Activated CD4-positive, alpha-beta T cell treated with anti-CD3 and anti-CD28 coated beads, Interleukin-2, Interleukin-4, amounts not matched to agents 100 ng/mL and 50 ng/mL, durations not matched to agents 16 hours and 8 hours (primary cell): ENCODE measurements around the gene PROSER2.

Experiments
- DNase-seq: peaks from one replicate; pipeline ENCODE4 v3.0.0-alpha.2; 2020; ENCODE audit warnings: low spot score

The PROSER2 gene

GRCh38 chr10:11804336-11804735 lies 18.8 kb upstream of the PROSER2 start:
- no peak for DNase-seq

GRCh38 chr10:11805792-11806191 lies 17.4 kb upstream of the PROSER2 start:
- no peak for DNase-seq

GRCh38 chr10:11806706-11807105 lies 16.4 kb upstream of the PROSER2 start:
- DNase-seq, result no peak

DNA sequence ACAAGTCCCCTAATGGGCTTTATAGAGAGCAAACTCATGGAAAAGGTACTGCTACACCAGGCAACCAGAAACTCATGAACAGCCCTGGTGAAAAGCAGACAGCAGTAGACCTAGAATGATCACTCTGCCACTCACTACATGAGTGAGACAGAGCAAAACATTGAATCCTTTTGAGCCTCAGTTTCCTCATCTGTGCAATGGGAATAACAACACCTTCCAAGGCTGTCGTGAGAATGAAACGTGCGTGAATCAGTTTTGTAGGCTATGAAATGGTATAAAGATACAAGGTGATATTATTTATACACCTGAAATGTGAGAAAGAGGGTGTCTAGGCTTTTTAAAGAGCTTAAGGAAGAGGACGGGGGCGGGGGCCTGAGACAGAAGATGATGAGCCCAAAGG lies 14.3 kb upstream of the PROSER2 start:
- DNase-seq, result no peak

DNA sequence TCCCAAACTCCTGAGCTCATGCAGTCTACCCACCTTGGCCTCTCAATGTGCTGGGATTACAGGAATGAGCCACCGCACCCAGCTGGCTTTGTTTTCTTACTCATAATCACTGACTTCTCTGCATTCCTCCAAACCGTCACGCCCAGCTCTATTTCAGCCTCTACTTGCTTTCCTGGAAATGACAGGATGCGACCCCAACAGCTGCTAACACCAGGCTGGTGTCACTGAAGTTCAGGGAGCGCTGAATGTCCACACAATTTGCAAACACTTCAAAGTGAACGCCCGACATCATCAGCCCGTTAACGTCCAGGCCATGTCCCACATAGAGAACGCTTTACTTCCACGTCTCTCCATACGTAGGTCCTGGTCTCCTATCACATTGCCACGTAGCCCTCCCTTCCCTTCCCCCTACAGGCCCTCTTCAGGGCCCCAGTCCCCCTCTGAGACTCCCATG lies 12.8 kb upstream of the PROSER2 start:
- no peak for DNase-seq

DNA sequence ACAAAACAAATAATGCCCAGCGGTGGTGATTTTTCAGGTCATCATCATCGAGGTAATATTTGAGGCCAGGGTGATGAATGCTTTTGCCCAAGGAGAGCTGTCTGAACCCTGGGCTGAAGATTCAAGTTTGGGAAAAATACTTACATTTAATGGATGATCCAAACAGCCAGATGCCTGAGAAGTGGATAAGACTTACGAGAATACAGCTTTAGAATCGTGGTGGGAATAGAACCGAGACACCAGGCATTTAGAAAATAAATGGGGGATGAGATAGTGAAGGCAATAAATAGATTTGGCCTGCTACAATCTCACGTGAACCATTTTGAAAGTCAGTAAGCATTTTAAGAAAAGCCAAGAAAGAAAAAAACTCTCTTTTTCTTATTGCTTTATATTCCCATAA lies 12.2 kb upstream of the PROSER2 start:
- no peak for DNase-seq

DNA sequence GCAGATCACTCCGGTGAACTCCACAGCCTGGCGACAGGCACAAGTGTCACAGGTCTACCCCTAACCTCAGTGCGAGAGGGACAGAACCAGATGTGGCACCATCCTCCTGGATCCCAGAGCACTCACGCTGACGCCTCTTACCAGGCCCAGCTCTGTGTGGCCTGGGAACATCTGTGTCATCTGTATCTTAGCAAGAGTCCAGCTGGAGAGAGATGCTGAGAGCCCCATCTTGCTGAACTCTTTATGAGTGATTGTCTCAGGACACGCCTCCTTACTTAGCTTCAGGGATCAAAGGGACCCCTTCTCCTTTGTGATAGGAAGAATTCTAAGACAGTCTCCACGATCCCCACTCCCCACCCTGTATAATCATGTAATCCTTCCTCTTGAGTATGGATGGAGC lies 10.0 kb upstream of the PROSER2 start:
- DNase-seq, result no peak

DNA sequence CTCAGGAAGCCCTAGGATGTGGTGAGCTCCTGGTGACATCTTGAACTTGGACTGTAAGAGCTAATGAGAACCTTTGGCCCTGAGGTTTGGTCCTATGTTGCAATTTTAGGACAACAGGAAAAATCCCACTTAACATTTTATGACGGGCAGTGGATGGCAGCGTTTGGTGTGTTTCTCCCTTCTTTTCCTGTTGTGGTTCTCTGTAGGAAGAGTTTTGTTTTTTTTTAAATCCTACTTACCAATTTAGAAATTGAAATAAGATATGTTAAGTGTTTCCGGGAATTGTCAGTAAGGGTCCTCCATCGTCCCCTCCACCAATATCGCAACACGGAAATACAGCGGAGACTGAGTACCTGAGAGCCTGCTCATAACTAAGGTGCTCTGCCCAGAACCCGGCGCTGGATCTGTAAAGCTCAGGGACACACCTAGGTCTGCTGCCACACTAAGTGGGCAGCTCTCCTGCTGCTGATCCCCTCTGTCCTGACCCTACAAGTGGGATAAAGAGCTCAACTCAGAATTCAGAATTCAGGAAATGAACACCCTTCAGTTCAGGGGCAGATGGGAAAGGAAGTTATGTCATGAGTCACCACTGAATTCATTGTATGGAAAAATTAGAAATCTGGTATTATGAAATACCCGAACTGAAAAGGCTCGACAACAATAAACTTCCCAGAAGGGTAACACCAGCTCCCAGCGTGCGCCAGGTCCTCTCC lies 9.1 kb upstream of the PROSER2 start:
- DNase-seq, result no peak

- DNase-seq, result no peak
These were observed 4.1 kb upstream of the PROSER2 start for GRCh38 chr10:11819027-11819426.

- DNase-seq, result no peak
These were observed 965 bp upstream of the PROSER2 start for GRCh38 chr10:11822026-11822756.

DNA sequence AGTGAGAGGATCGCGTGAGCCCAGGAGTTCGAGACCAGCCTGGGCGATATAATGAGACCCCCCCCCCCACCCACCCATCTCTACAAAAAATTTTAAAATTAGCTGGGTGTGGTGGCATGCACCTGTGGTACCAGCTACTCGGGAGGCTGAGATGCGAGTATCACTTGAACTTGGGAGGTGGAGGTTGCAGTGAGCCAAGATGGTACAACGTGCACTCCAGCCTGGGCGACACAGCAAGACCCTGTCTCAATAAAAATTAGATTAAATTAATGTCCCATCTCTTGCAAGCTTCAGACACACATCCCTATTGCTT lies 391 bp upstream of the PROSER2 start:
- DNase-seq, result no peak

DNA sequence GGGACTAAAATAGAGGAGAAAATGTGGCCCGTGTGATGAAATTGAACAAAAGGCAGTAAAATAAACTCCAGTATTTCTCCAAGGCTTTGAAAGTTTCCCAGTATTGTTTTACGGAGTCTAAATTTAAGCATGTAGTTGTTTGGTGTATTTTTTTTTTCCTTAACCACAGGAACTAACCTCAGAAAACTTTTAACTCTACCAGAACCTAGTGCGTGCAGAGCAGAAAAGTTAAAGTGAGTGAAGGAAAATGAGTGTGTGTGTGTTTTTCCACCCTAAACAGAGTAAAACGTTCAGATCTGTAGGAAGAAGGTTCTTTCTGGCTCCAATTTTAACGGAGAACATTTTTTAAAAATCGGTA lies 812 bp downstream of the PROSER2 start:
- no peak for DNase-seq

DNA sequence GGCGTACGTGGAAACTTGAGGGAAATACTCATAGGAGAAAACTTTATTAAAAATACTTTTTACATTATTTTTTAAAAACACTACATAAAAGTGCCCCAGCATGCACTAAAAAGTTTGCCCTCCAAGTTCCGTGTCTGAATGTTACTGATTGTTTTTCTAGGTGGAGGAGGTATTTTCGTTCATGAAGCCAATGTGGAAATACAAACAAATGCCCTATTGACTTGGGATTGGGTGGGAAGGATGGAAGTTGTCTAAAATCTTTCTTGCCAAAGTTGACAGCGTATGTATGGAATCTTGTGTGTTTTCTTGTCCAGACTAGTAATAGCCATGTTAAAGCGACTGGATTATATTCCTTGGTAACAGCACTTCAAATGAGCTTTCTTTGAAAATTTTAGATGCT lies 1.2 kb downstream of the PROSER2 start:
- no peak for DNase-seq

DNA sequence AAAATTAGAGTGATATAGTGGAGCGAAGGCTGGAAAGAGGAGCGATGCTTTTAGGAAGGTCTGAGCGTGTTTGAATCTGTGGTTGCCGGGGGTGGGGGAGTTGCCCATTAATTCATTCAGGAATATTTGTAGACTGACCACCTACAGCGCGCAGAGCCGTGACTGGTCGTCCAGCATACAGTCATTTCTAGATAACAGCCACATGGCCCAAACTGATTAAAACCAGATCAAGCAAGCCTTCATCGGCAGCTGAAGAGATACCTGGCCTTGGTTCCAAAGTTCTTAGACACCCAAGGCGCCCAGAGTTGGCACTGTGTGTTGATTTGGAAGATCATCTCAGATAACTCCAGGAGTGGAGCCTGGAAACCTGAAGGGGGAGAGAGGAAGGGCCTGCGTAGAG lies 1.7 kb downstream of the PROSER2 start:
- DNase-seq, result no peak

- DNase-seq, result no peak
These were observed 2.7 kb downstream of the PROSER2 start for GRCh38 chr10:11825796-11826414.

DNA sequence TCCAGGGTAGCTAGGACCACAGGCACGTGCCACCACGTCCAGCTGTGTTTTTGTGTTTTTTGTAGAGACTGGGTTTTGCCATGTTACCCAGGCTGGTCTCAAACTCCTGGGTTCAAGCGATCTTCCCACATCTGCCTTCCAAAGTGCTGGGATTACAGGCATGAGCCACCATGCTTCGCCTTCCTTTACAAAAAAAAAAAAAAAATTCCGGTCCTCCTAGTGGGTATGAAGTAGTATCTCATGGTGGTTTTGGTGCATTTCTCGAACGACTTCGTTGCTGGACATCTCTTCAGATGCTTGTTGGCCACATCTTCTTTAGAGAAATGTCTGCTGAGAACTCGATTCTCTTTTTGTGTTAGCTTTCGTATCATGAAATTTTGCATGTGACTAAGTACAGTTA lies 3.9 kb downstream of the PROSER2 start:
- DNase-seq, result no peak

DNA sequence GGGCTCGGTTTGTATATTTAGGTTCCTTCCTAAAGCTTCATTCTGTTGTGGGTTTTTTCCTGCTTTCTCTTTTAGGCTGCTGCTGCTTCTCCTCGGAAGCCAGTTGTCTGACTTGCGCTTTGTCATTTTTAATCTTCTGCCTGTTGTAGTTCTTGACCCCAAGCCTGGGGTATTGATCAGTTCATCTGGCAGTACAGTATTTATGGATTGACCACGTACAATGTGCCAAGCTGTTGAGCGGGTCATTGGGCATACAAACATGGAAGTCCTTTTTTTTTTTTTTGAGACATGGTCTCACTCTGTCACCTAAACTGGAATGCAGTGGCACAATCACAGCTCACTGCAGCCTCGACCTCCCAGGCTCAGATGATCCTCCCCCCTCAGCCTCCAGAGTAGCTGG lies 4.3 kb downstream of the PROSER2 start:
- DNase-seq, result no peak

GRCh38 chr10:11828682-11829284 lies 5.6 kb downstream of the PROSER2 start:
- no peak for DNase-seq

GRCh38 chr10:11830836-11831519 lies 7.8 kb downstream of the PROSER2 start:
- DNase-seq, result no peak

GRCh38 chr10:11831520-11831951 lies 8.4 kb downstream of the PROSER2 start:
- DNase-seq, result no peak

DNA sequence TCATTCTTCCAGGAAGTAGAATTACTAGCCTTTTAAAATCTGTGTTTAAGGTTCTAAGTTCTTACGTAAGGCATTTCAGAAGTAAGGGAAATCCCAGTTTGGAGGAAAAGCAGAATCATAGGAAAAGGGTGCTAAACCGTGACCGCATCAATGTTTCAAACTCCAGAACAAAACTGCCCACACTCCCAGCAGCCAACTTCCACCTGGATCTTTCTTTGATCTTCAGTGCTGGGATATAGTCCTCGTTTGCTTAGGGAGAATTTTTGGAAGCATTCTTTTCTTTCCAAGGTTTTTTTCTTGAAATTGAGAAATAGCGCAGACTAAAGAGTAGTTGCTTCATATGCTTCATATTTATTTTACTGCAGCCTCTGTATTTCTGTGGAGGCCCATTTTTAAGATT lies 8.9 kb downstream of the PROSER2 start:
- DNase-seq, result no peak

DNA sequence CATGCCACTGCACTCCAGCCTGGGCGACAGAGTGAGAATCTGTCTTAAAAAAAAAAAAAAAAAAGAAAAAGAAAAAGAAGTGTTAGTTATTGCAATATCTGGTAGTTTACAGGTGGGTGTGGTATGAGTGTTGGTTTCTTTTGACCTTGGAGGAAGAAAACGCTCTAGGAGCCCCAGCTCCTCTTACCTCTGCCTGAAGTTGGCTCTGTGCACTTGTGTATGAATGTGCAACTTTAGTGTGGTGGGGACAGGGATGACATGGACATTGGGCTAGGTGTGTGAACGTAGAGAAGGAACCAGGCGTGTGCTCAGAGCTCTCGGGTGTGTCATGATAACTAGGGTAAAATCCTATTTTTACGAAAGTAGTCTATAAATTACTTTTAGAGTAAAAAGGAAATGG lies 11.9 kb downstream of the PROSER2 start:
- DNase-seq, result no peak

DNA sequence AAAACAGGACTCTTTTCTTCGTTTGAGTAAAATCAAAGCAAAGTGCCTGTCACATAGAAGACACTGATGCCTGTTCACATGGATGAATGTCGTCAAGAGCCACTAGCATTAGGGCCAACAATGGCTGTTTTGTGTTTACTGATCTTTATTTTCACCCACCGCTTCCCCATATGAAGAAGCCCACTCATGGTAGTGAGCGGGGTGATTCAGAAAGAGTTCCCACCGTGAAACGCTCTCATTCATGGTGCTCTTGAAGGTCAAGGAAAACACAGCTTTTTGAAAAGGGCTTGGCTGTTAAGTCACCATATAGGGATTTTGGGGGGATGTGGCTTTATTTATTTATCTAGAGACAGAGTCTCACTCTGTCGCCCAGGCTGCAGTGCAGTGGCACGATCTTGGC lies 12.5 kb downstream of the PROSER2 start:
- DNase-seq, result no peak
